GM10266 (cell line): Measurements from ENCODE around the gene MARCHF11.

ENCODE experiments used
- DNase-seq: peaks from one replicate; pipeline ENCODE4 v3.0.0; 2012; ENCODE audit errors: extremely low spot score
- CTCF ChIP-seq: IDR thresholded peaks from 2 replicates; pipeline ENCODE4 v1.5.1; 2012; ENCODE audit warnings: mild to moderate bottlenecking, low read depth; ENCODE audit not compliant: control insufficient read depth, insufficient read depth; ENCODE audit errors: missing control alignments

The MARCHF11 gene

DNA sequence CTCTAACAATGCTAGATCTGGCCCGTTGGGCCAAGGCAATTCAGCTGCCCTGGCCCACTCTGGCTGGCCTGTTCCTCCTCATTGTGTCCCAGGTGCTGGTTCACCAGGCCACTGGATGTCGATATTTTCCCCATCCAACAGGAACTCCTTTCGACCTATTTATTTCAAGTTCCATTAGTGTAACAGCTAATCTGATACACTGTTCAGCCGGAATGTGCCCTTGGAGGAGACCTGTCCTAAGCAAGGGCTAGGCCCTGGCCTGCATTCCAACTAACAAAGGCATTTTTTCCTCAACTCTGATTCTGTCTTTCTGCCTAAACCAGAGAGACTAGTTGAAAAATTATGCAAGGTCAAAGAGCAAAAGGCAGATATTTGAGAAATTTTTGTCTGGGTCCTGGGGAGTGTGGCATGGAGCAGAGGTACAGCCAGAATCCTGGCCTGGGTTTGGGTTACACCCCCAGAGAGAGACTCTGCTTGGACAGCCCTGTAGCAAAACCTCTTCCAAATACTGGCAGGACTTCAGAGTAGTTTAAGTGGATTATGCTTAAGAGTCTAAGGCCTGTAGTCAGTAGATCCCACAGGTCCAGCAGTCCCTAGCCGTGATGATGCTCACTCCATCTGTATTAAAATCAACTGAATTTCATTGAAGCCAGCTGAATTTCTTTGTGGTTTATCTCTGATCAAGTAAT lies 36.1 kb downstream of the MARCHF11 start:
- TF ChIP-seq CTCF, result no peak
- no peak for DNase-seq

DNA sequence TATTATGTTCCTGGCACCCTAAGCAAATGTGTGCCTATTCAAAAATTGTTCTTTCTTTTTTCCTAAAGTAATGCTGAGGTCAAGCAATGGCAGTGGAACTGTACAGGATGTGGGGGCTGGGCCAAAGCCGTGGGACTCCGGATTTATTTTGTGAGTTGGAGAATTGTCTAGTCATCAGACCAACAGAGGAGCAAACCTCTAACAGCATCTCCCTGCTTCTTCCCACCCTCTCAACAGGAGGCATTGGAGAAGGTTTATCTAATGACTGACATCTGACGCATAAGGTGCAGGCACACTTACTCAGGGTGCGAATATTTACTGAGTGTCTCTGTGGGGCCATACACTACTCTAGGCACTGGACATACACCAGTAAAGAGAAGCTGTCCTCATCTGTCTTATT lies 38.6 kb downstream of the MARCHF11 start:
- TF ChIP-seq CTCF, result no peak
- no peak for DNase-seq

DNA sequence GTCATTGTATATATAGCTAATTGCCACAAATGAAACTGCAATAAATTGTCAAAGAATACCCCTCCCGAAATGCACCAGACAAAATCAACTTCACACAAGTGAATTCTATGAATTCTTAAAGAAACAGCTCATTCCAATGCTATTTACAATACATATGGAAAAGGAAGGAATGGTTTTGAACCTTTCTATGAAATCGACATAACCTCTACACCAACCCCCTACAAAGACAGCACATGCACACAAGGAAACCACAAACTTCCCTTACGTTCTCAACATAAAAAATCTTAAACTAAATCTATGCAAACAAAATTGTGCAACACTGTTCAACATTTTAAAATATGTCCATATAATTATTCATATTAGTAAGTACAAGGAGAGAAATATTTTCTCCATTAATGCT lies 39.2 kb downstream of the MARCHF11 start:
- no peak for DNase-seq
- TF ChIP-seq CTCF, result no peak

GRCh38 chr5:16137177-16137576 lies 42.4 kb downstream of the MARCHF11 start:
- DNase-seq, result no peak
- TF ChIP-seq CTCF, result no peak

GRCh38 chr5:16135506-16135905 lies 44.1 kb downstream of the MARCHF11 start:
- TF ChIP-seq CTCF, result no peak
- no peak for DNase-seq

GRCh38 chr5:16135003-16135402 lies 44.6 kb downstream of the MARCHF11 start:
- DNase-seq, result no peak
- no peak for TF ChIP-seq CTCF

- no peak for DNase-seq
- TF ChIP-seq CTCF, result no peak
Observed at GRCh38 chr5:16134204-16134603, 45.4 kb downstream of the MARCHF11 start.
